Measurements from ENCODE around the gene SUSD3. TPM values are rescaled to one million over a fixed set of nuclear protein-coding genes. Genes with fewer than 3 reads are reported as not detected.

Gene SUSD3
- total RNA-seq, 2 experiments from 2014 or later = 33.9 to 35.6 TPM

- peaks cover 80% of the 10 kb centered on the region for H3K4me1 ChIP-seq (ENCODE audit: insufficient read depth, low read length)
- H3K27me3 ChIP-seq (ENCODE audit: control insufficient read depth in 1 of 2, insufficient read depth in 2 of 2, low read length in 2 of 2) = no peaks in the 10 kb centered on the region
- H3K9me3 ChIP-seq (ENCODE audit: control insufficient read depth in 1 of 2, insufficient read depth in 1 of 2, low read length in 2 of 2) = peaks cover 0 to 3% of the 10 kb centered on the region in 2 experiments
- H3K27me3 Mint-ChIP-seq = no peaks in the 10 kb centered on the region
- peak overlapping the region; percentile 100 for H3K27ac Mint-ChIP-seq
- ATAC-seq (ENCODE audit: poor library complexity) = peak; percentile 87
- H3K9me3 Mint-ChIP-seq = no peaks in the 10 kb centered on the region
- ChIA-PET POLR2A (interaction anchor here (0.6 to 5.1 kb wide), 42 partner anchors 10 to 394 kb away, joined by 3 to 163 read pairs (median 8); partner anchors contain the start of genes CARD19, FAM120A, FGD3 and IPPK), CTCF (interaction anchor here (0.8 to 1.7 kb wide), 7 partner anchors 12 to 108 kb away, joined by 3 to 9 read pairs (median 3); no protein-coding TSS in a partner anchor)
- intact Hi-C loops (cut with DNase I, micrococcal nuclease) = loop anchor here (1.0 to 5.0 kb wide), 5 partner anchors 30 to 97 kb away; no protein-coding TSS in a partner anchor
- peak; percentile 74 to 97 (median 86) for DNase-seq
- H3K4me3 ChIP-seq (ENCODE audit: low read length) = peak overlapping the region; percentile 45
- TF ChIP-seq CTCF (IDR thresholded peaks at IDR 0.05) = no peak
- H3K36me3 ChIP-seq (ENCODE audit: insufficient read depth, low read length) = peaks cover 45% of the 10 kb centered on the region
- H3K36me3 Mint-ChIP-seq (ENCODE audit: low read depth) = peaks cover 82% of the 10 kb centered on the region
- peak overlapping the region; percentile 83 to 90 for H3K27ac ChIP-seq (ENCODE audit: low read depth in 1 of 2, low read length in 2 of 2)
- H3K4me3 Mint-ChIP-seq = peak overlapping the region; percentile 91
- peaks cover 96% of the 10 kb centered on the region for H3K4me1 Mint-ChIP-seq (ENCODE audit: low read depth)
Measured at GRCh38 chr9:93064392-93065134, 6.1 kb downstream of the SUSD3 start.

DNA sequence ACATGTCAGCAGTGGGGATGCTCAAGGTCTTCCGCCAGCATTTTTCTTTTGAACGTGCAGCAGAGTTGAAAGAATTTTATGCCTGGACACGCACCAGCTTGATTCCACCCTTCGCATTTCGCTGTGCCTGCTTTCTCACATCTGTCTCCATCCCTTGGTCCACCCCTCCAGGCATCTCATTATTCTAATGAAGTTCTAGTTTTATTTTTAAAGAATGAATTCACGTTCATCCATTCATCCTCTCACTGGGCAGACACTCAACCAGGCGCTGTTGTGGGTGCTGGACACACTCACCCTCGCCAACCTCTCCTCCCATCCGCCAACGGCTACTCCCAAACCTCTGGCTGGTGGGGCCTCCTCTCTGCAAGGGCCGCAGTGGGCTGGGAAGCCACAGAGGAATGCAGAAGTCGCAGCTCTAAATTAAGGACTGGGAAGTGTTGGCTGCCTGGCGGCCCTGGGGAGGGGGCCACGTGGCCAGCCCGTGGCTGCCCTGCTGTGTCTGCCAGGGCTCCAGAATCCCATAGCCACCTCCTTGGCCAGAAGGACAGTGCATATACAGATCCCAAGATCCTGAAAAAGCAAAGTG is 6.7 kb downstream of the SUSD3 start:
- CTCF ChIA-PET = interaction anchor here (1.3 to 1.7 kb wide), 3 partner anchors 12 to 108 kb away, joined by 3 to 4 read pairs (median 4); no protein-coding TSS in a partner anchor
- Histone ChIP-seq H3K36me3 (ENCODE audit: insufficient read depth, low read length) (peaks cover 50% of the 10 kb centered on the region), H3K27ac (ENCODE audit: low read depth in 1 of 2, low read length in 2 of 2) (peak overlapping the region; percentile 83 to 90), H3K27me3 (ENCODE audit: control insufficient read depth in 1 of 2, insufficient read depth in 2 of 2, low read length in 2 of 2) (no peaks in the 10 kb centered on the region), H3K4me1 (ENCODE audit: insufficient read depth, low read length) (peaks cover 78% of the 10 kb centered on the region), H3K4me3 (ENCODE audit: low read length) (peak overlapping the region; percentile 45), H3K9me3 (ENCODE audit: control insufficient read depth in 1 of 2, insufficient read depth in 1 of 2, low read length in 2 of 2) (peaks cover 0 to 3% of the 10 kb centered on the region in 2 experiments)
- intact Hi-C loops (cut with DNase I, micrococcal nuclease) = loop anchor here in 1 of 2 experiments (2.0 kb wide), 1 partner anchor 30 kb away; no protein-coding TSS in a partner anchor
- POLR2A ChIA-PET = interaction anchor here (0.6 to 5.1 kb wide), 40 partner anchors 10 to 395 kb away, joined by 3 to 163 read pairs (median 9); partner anchors contain the start of genes CARD19, FAM120A, IPPK and NINJ1
- peaks cover 85% of the 10 kb centered on the region for H3K36me3 Mint-ChIP-seq (ENCODE audit: low read depth)
- no peak for DNase-seq
- no peak for TF ChIP-seq CTCF (IDR thresholded peaks at IDR 0.05)
- ATAC-seq (ENCODE audit: poor library complexity) = no peak
- peak overlapping the region; percentile 100 for H3K27ac Mint-ChIP-seq
- peaks cover 98% of the 10 kb centered on the region for H3K4me1 Mint-ChIP-seq (ENCODE audit: low read depth)
- no peaks in the 10 kb centered on the region for H3K9me3 Mint-ChIP-seq
- no peaks in the 10 kb centered on the region for H3K27me3 Mint-ChIP-seq
- peak overlapping the region; percentile 91 for H3K4me3 Mint-ChIP-seq

DNA sequence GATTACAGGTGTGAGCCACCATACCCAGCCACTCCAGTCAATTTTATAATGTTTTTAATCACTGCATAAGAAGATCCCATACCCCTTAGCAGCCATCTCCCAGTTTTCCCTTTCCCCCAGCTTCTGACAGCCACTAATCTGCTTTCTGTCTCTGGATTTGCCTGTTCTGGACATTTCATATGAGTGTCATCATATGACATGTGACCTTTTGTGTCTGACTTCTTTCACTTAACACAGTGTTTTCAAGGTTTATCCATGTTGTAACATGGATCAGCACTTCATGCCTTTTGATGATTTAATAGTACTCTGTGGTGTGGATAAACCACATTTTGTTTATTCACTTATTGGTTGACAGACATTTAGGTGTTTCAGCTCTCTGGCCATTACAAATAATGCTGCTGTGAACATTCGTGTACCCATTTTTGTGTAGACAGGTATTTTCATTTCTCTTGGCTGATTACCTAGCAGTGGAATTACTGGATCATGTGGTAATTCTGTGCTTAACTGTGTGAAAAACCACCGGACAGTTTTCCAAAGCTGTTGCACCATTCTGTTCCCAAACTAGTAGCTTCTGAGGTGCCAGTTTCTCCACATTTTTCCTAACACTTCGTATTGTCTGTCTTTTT is 8.6 kb downstream of the SUSD3 start:
- no peaks in the 10 kb centered on the region for H3K27me3 Mint-ChIP-seq
- Histone ChIP-seq H3K27ac (ENCODE audit: low read depth in 1 of 2, low read length in 2 of 2) (peak overlapping the region; percentile 37 to 90), H3K4me3 (ENCODE audit: low read length) (no peak overlapping the region), H3K36me3 (ENCODE audit: insufficient read depth, low read length) (peaks cover 62% of the 10 kb centered on the region), H3K4me1 (ENCODE audit: insufficient read depth, low read length) (peaks cover 78% of the 10 kb centered on the region), H3K27me3 (ENCODE audit: control insufficient read depth in 1 of 2, insufficient read depth in 2 of 2, low read length in 2 of 2) (no peaks in the 10 kb centered on the region), H3K9me3 (ENCODE audit: control insufficient read depth in 1 of 2, insufficient read depth in 1 of 2, low read length in 2 of 2) (no peaks in the 10 kb centered on the region)
- H3K9me3 Mint-ChIP-seq = no peaks in the 10 kb centered on the region
- peak overlapping the region; percentile 68 for H3K4me3 Mint-ChIP-seq
- POLR2A ChIA-PET = interaction anchor here (1.0 to 5.1 kb wide), 8 partner anchors 11 to 114 kb away, joined by 3 to 163 read pairs (median 4); no protein-coding TSS in a partner anchor
- no peak for TF ChIP-seq CTCF (IDR thresholded peaks at IDR 0.05)
- ATAC-seq (ENCODE audit: poor library complexity) (no peak), DNase-seq (no peak)
- CTCF ChIA-PET = interaction anchor here (0.8 to 1.6 kb wide), 4 partner anchors 39 to 75 kb away, joined by 3 to 5 read pairs (median 3); no protein-coding TSS in a partner anchor
- peaks cover 98% of the 10 kb centered on the region for H3K4me1 Mint-ChIP-seq (ENCODE audit: low read depth)
- intact Hi-C loops (cut with DNase I, micrococcal nuclease) = no loop called here
- H3K36me3 Mint-ChIP-seq (ENCODE audit: low read depth) = peaks cover 86% of the 10 kb centered on the region
- H3K27ac Mint-ChIP-seq = peak overlapping the region; percentile 100

Measured in CD4-positive, alpha-beta T cell (primary cell).